K562 (cell line): ENCODE measurements around the gene OTUD5. TPM values are rescaled to one million over a fixed set of nuclear protein-coding genes. Genes with fewer than 3 reads are reported as not detected.

Source experiments
- ATAC-seq: fragments of 200-7000 bp; cut with Tn5 transposase; 3 replicates; pipeline ENCODE4 v1.9.1; 2020; ENCODE audit warnings: moderate library complexity
- BruUV-seq: library from RNA; stranded (reverse); fragments of 400-500 nt; replicated peaks from 2 replicates; lab custom pipeline; 2021; lab: Mats Ljungman, UMichigan
- CTCF ChIA-PET: fragments of 300-600 bp; formaldehyde crosslinking; extraction: SDS; loops from one replicate; lab custom pipeline; 2021; ENCODE audit warnings: low intra/inter-chr PET ratio; lab: Yijun Ruan, JAX
- POLR2A ChIA-PET: fragments of 300-600, 350-650 bp; sonication (Branson Sonifier 250); formaldehyde crosslinking; extraction: SDS; loops from one replicate; lab custom pipeline; 2021; ENCODE audit warnings: antibody characterized with exemption, inconsistent platforms; lab: Yijun Ruan, JAX
- DNase-seq, 4 experiments: peaks; one replicate each; pipeline versions ENCODE4 v3.0.0 to v3.0.0-alpha.2; 2011 to 2018; ENCODE audit warnings: low spot score in 3 of 4, mixed read lengths in 3 of 4; ENCODE audit errors: extremely low read depth in 1 of 4
- FAIRE-seq: peaks from 2 replicates; lab custom pipeline; 2011; peaks lifted over from hg19 to GRCh38; lab: Jason Lieb, UNC
- H2AFZ ChIP-seq: 2 replicates; pipeline ENCODE4 v1.6.0; 2011; ENCODE audit warnings: low read depth, low read length, control low read depth, inconsistent platforms
- H3K27ac ChIP-seq: fragments of 200-600 bp; 3 replicates; pipeline ENCODE4 v1.8.0; 2011; ENCODE audit warnings: low read depth, mild to moderate bottlenecking, control low read depth, inconsistent platforms, low read length, moderate library complexity, mixed read lengths; ENCODE audit errors: extremely low read depth
- H3K27me3 ChIP-seq, 2 experiments: fragments of 300-600 bp in 1 of 2; 2 replicates in 1 of 2; 3 replicates in 1 of 2; pipeline versions ENCODE4 v1.6.0 to v1.8.0; 2011; ENCODE audit warnings: inconsistent platforms in 2 of 2, low read length in 2 of 2, mild to moderate bottlenecking in 1 of 2, mixed read lengths in 1 of 2, moderate library complexity in 1 of 2; ENCODE audit not compliant: control insufficient read depth in 2 of 2, insufficient read depth in 2 of 2
- H3K36me3 ChIP-seq: fragments of 300-600 bp; 3 replicates; pipeline ENCODE4 v1.8.0; 2011; ENCODE audit warnings: mild to moderate bottlenecking, low read length, inconsistent platforms; ENCODE audit not compliant: control insufficient read depth, insufficient read depth
- H3K4me1 ChIP-seq, 2 experiments: fragments of 200-600 bp in 1 of 2; replicated peaks in 1 of 2; 2 replicates in 1 of 2; 3 replicates in 1 of 2; pipeline versions ENCODE4 v1.5.1 to v1.8.0; 2011; ENCODE audit warnings: inconsistent platforms in 2 of 2, low read length in 2 of 2, mild to moderate bottlenecking in 1 of 2, mixed read lengths in 1 of 2, moderate library complexity in 1 of 2; ENCODE audit not compliant: control insufficient read depth in 2 of 2, insufficient read depth in 2 of 2
- H3K4me2 ChIP-seq: 2 replicates; pipeline ENCODE4 v1.6.1; 2011; ENCODE audit warnings: low read length, control low read depth, inconsistent platforms, mixed read lengths; ENCODE audit not compliant: insufficient read depth
- H3K4me3 ChIP-seq: fragments of 200-600 bp; sonication (generic), shearing (Covaris generic); 2 replicates; pipeline ENCODE4 v1.5.1; 2016; ENCODE audit warnings: control low read depth, inconsistent platforms
- H3K79me2 ChIP-seq: fragments of 200-600 bp; 3 replicates; pipeline ENCODE4 v1.8.0; 2011; ENCODE audit warnings: low read length, inconsistent platforms; ENCODE audit not compliant: control insufficient read depth, insufficient read depth
- H3K9ac ChIP-seq, 2 experiments: 2 replicates each; pipeline versions ENCODE4 v1.6.0 to v1.6.1; 2011; ENCODE audit warnings: low read depth in 2 of 2, low read length in 2 of 2, control low read depth in 1 of 2, inconsistent platforms in 1 of 2, mild to moderate bottlenecking in 1 of 2, mixed read lengths in 1 of 2; ENCODE audit not compliant: insufficient read depth in 1 of 2
- H3K9me1 ChIP-seq: one replicate; pipeline ENCODE4 v1.6.0; 2011; ENCODE audit warnings: inconsistent platforms, mild to moderate bottlenecking, low read length, moderate library complexity; ENCODE audit not compliant: control insufficient read depth, insufficient read depth
- H3K9me3 ChIP-seq: replicated peaks from 2 replicates; pipeline ENCODE4 v1.5.1; 2011; ENCODE audit warnings: low read depth, low read length, inconsistent platforms; ENCODE audit not compliant: control insufficient read depth, insufficient read depth
- H4K20me1 ChIP-seq: replicated peaks from 2 replicates; pipeline ENCODE4 v1.6.1; 2011; ENCODE audit warnings: low read length, inconsistent platforms, mixed read lengths; ENCODE audit not compliant: control insufficient read depth, insufficient read depth
- AFF1 ChIP-seq, 2 experiments: fragments of 450-650 bp; IDR thresholded peaks; 2 replicates each; pipeline ENCODE4 v1.6.1; 2018; ENCODE audit warnings: mild to moderate bottlenecking in 2 of 2, low read depth in 1 of 2; ENCODE audit not compliant: partially characterized antibody in 2 of 2
- GATA2 ChIP-seq: sonication (generic); formaldehyde crosslinking; IDR thresholded peaks from 2 replicates; pipeline ENCODE4 v1.4.0; 2020; ENCODE audit warnings: mild to moderate bottlenecking, missing genetic modification reagents
- MEF2A ChIP-seq: IDR thresholded peaks from 2 replicates; pipeline ENCODE4 v1.6.1; 2011; ENCODE audit warnings: low read depth, mild to moderate bottlenecking, low read length, moderate library complexity; ENCODE audit not compliant: control insufficient read depth
- MTF1 ChIP-seq: fragments of 250-450 bp; sonication (Bioruptor Pico); IDR thresholded peaks from 2 replicates; pipeline ENCODE4 v1.9.0; 2021; ENCODE audit warnings: moderate library complexity, mild to moderate bottlenecking, inconsistent platforms, borderline replicate concordance
- PRMT5 ChIP-seq: sonication (generic); formaldehyde crosslinking; IDR thresholded peaks from 2 replicates; pipeline ENCODE4 v1.5.0; 2020; ENCODE audit warnings: missing genetic modification reagents
- REST ChIP-seq, 2 experiments: fragments of 450-650 bp; formaldehyde crosslinking in 1 of 2; IDR thresholded peaks; 2 replicates each; pipeline versions ENCODE4 v1.4.0 to v1.6.1; 2014 to 2020; ENCODE audit warnings: mild to moderate bottlenecking in 2 of 2, borderline replicate concordance in 1 of 2, low read depth in 1 of 2
- WGBS: fragments of 100-300 bp; shearing (Covaris generic); methylation state at CpG from one replicate; pipeline ENCODE4 v1.1.6; 2016; ENCODE audit warnings: low coverage, mixed read lengths; ENCODE audit not compliant: insufficient coverage; ENCODE audit errors: missing lambda C conversion rate; 5-methylcytosine and 5-hydroxymethylcytosine counted together
- in situ Hi-C: fragments of 300-500 bp; cut with MboI; formaldehyde crosslinking; loops from 4 replicates; pipeline ENCODE4 v1.15.0; 2018; ENCODE audit warnings: inconsistent platforms, mixed read lengths
- intact Hi-C: fragments of 100-400 bp; cut with micrococcal nuclease; formaldehyde crosslinking; loops from 2 replicates; pipeline ENCODE4 v1.14.2; 2022
- polyA plus RNA-seq, 8 experiments: library from polyadenylated mRNA; depleted of rRNA in 4 of 8; stranded (reverse) in 5 of 8; unstranded in 3 of 8; fragments of >200 nt; fragmentation: Nextera tagmentation in 2 of 8; fragmentation: Illumina TruSeq in 1 of 8; extraction: Ambion mirVana in 2 of 8; extraction: Trizol in 1 of 8; gene quantifications; 2 replicates each; pipeline versions ENCODE4 v1.2.1 to v1.2.3, GENCODE V29; 2011 to 2014; ENCODE audit warnings: inconsistent platforms in 1 of 8, missing spikeins in 1 of 8
- total RNA-seq, 7 experiments: library from RNA; depleted of rRNA in 6 of 7; stranded (reverse); fragments of >200 nt in 6 of 7; fragmentation: Illumina TruSeq in 2 of 7; extraction: Trizol in 2 of 7; gene quantifications; 2 replicates each; pipeline versions ENCODE4 v1.2.1 to v1.2.3, GENCODE V29; 2011 to 2021; ENCODE audit warnings: low replicate concordance in 1 of 7

Gene OTUD5
- total and polyA plus RNA-seq, 9 of the 15 experiments (the other 6 are each of a cell fraction or from before 2014, with no cell fraction given): 3.6 to 102 (median 59.0) TPM

GRCh38 chrX:48996969-48997368 is 39.6 kb upstream of the OTUD5 start:
- H3K9me1 ChIP-seq: no peaks in the 10 kb centered on the region
- H3K9me3 ChIP-seq: no peaks in the 10 kb centered on the region
- no peak overlapping the region for H3K4me2 ChIP-seq
- no TSS peak for BruUV-seq
- H4K20me1 ChIP-seq: no peaks in the 10 kb centered on the region
- H3K36me3 ChIP-seq: peaks cover 51% of the 10 kb centered on the region; the same call in 2 of the 3 replicates
- WGBS: 34% methylated on average over 4 of the region's 6 CpGs
- POLR2A ChIA-PET: interaction anchor here (1.2 kb wide), 1 partner anchor 39 kb away, joined by 3 read pairs; no protein-coding TSS in a partner anchor
- H3K79me2 ChIP-seq: peaks cover 15% of the 10 kb centered on the region
- in situ Hi-C loops: no loop called here
- intact Hi-C loops: no loop called here
- CTCF ChIA-PET: no interaction called here
- ATAC-seq (no peak; the same call in 2 of the 3 replicates), FAIRE-seq (no peak), DNase-seq (peak; percentile 31 to 61 (median 56))
- no peaks in the 10 kb centered on the region for H3K27me3 ChIP-seq
- H3K9ac ChIP-seq: no peak overlapping the region
- no peak overlapping the region for H3K4me3 ChIP-seq
- H2AFZ ChIP-seq: no peak overlapping the region
- no peak overlapping the region for H3K27ac ChIP-seq
- peaks cover 0 to 3% of the 10 kb centered on the region in 2 experiments; a peak in 2 of 5 replicates for H3K4me1 ChIP-seq
- TF ChIP-seq GATA2 (CRISPR knock-in tag) (no peak), MEF2A (no peak), MTF1 (no peak), REST (IDR thresholded peaks at IDR 0.05; ENCODE audit: borderline replicate concordance) (peak; percentile 97), REST (CRISPR knock-in tag; IDR thresholded peaks at IDR 0.05; ENCODE audit: low read depth) (peak; percentile 86), PRMT5 (0 out of 2 replicates have a peak, but pooled peaks have one; percentile 47), AFF1 (IDR thresholded peaks at IDR 0.05; ENCODE audit: low read depth in 1 of 2, partially characterized antibody in 2 of 2) (peak in 1 of 2 experiments; percentile 56)
